Brain microvascular endothelial cell (primary cell): ENCODE results near the gene MACROH2A1.

Experiments
- DNase-seq: peaks from one replicate; pipeline ENCODE4 v3.0.0-alpha.2; 2020
- H3K27ac ChIP-seq: fragments of 250-450 bp; sonication (Bioruptor Pico); 2 replicates; pipeline ENCODE4 v1.5.1; 2020; ENCODE audit warnings: mild to moderate bottlenecking, moderate library complexity
- H3K27me3 ChIP-seq: fragments of 250-450 bp; sonication (Bioruptor Pico); replicated peaks from 2 replicates; pipeline ENCODE4 v1.5.1; 2020; ENCODE audit warnings: mild to moderate bottlenecking
- H3K36me3 ChIP-seq: fragments of 250-450 bp; sonication (Bioruptor Pico); replicated peaks from 2 replicates; pipeline ENCODE4 v1.5.1; 2020; ENCODE audit warnings: mild to moderate bottlenecking
- H3K4me3 ChIP-seq: 2 replicates; pipeline ENCODE4 v1.5.1; 2011; ENCODE audit warnings: low read depth, mild to moderate bottlenecking, control low read depth, low read length, moderate library complexity
- CTCF ChIP-seq: IDR thresholded peaks from 2 replicates; pipeline ENCODE4 v1.5.1; 2011; ENCODE audit warnings: low read depth, mild to moderate bottlenecking, moderate library complexity, low read length, control low read depth, inconsistent platforms; ENCODE audit errors: missing control alignments
- in situ Hi-C: cut with HindIII; loops from 2 replicates; pipeline ENCODE4 v1.10.0; 2017; ENCODE audit warnings: low sequenced_read_pairs, low pct_ligation_motif_present

MACROH2A1 gene

GRCh38 chr5:135330798-135331096 is 68.3 kb downstream of the MACROH2A1 start:
- no peaks in the 10 kb centered on the region for H3K27me3 ChIP-seq
- in situ Hi-C loops, result no loop called here
- peaks cover 2% of the 10 kb centered on the region for H3K36me3 ChIP-seq
- DNase-seq, result no peak
- no peak overlapping the region for H3K4me3 ChIP-seq
- H3K27ac ChIP-seq, result no peak overlapping the region
- TF ChIP-seq CTCF, result no peak

GRCh38 chr5:135329913-135330797 is 68.9 kb downstream of the MACROH2A1 start:
- no peak overlapping the region for H3K4me3 ChIP-seq
- H3K27ac ChIP-seq, result no peak overlapping the region
- TF ChIP-seq CTCF, result no peak
- no peaks in the 10 kb centered on the region for H3K27me3 ChIP-seq
- peaks cover under 1% of the 10 kb centered on the region for H3K36me3 ChIP-seq
- no peak for DNase-seq
- in situ Hi-C loops, result no loop called here

GRCh38 chr5:135329066-135329912 is 69.7 kb downstream of the MACROH2A1 start:
- Histone ChIP-seq H3K4me3 (no peak overlapping the region), H3K36me3 (no peaks in the 10 kb centered on the region), H3K27ac (no peak overlapping the region), H3K27me3 (no peaks in the 10 kb centered on the region)
- no peak for TF ChIP-seq CTCF
- in situ Hi-C loops, result no loop called here
- no peak for DNase-seq

GRCh38 chr5:135328128-135328687 is 70.8 kb downstream of the MACROH2A1 start:
- H3K27me3 ChIP-seq, result no peaks in the 10 kb centered on the region
- TF ChIP-seq CTCF, result no peak
- H3K27ac ChIP-seq, result no peak overlapping the region
- no peak overlapping the region for H3K4me3 ChIP-seq
- H3K36me3 ChIP-seq, result no peaks in the 10 kb centered on the region
- in situ Hi-C loops, result no loop called here
- DNase-seq, result no peak

GRCh38 chr5:135327429-135328127 is 71.5 kb downstream of the MACROH2A1 start:
- H3K27me3 ChIP-seq, result no peaks in the 10 kb centered on the region
- no peaks in the 10 kb centered on the region for H3K36me3 ChIP-seq
- TF ChIP-seq CTCF, result no peak
- H3K4me3 ChIP-seq, result no peak overlapping the region
- no peak for DNase-seq
- H3K27ac ChIP-seq, result no peak overlapping the region
- in situ Hi-C loops, result no loop called here
